Activated CD4-positive, alpha-beta T cell treated with anti-CD3 and anti-CD28 coated beads for 48 hours (primary cell): Measurements from ENCODE around the gene TCF19.
A peak's percentile ranks its signal among the peaks of the same experiment; 100 is the strongest.

Experiments
- DNase-seq: peaks from one replicate; pipeline ENCODE4 v3.0.0-alpha.2; 2020

Gene TCF19, protein sequence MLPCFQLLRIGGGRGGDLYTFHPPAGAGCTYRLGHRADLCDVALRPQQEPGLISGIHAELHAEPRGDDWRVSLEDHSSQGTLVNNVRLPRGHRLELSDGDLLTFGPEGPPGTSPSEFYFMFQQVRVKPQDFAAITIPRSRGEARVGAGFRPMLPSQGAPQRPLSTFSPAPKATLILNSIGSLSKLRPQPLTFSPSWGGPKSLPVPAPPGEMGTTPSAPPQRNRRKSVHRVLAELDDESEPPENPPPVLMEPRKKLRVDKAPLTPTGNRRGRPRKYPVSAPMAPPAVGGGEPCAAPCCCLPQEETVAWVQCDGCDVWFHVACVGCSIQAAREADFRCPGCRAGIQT

DNA sequence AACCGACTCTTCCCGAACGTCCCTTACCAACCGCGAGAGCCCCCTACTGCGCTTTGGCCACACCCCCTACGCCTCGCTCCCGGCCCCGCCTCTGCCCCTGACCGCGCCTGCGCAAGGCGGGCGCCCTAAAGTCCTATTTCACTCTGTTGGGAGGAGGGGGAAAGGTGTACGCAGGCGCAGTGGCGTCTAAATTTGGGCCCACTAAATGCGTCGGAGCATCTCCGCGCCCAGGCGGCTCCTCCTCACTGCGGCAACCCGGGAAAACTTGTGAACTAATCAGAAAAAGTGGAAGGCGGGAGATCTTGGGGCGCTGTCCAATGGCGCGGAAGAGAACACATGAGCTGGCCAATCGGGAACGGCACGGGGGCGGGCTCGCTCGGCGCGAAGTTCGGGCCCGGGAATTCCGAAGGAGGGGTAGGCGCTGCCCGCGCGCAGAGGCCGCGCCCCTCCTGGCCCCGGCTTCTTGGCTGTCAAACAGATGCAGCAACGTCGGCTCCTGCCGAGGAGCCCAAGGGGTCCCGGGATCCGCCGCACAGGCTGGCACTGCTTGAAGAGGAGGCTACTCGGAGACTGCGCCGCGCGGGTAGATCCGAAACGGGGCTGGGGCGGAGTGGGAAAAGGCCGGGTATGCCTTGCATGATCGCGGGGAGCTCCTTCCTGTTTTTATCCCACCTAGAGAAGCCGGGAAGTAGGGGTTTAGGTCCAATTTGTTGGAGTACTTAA, at the start of gene TCF19:
Gene TCF19, plus strand, starts transcription at position 450 of the 723 bp plus-strand sequence. CDS start 881 bp downstream, outside the sequence.
- peak; percentile 99 for DNase-seq

DNA sequence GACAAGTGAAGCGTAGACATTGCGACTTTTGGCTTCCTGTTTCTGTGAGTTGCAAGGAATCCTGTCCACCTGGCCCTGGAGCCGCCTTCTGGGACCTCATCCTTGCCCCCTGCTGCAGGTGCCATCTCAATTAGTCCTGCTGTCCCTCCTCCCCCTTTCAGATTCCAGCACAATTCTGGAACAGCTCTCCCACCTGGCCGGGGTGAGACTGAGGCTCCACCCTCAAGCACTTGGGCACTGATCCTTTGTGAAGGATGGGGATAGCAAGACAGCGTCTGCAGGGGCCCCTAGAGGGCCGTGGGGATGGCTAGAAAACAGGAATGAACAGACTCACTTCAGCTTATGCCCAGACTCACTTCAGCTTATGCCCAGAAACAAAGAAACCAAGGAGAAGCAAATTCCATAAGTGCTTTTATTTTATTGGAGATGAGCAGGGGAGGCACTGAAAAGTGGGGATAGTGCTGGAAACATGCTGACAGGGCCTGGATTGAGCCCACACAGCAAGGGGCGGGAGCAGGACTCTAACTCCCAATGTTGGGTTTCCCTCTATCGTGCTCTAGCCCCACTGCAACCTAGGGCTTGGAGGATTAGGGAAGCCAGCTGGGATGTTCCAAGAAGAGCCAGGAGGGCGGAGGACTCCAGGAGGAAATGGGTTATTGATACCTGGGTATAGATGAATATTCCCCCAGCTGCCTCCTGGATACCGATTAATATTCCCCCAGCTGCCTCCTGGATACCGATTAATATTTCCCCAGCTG, 47.4 kb upstream of the TCF19 start:
- DNase-seq = no peak

DNA sequence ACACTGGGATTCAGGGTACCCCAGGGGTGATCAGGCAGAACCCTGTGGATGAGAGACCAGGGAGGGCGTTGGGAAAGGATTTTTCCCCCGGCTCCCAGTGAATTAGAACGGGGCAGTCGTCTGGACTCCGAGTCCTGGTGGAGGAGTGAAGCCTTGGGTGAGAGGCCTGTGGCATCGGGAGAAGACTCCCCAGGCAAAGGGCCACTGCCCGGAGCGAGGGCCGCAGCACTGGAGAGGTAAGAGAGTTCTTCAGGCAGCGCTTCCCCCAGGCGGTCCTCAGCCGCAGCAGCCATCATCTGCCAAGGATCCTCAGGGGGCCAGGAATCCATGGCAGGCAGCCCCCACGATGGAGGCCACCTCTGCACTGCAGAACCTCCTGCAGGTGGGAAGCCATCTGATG, 46.7 kb upstream of the TCF19 start:
- DNase-seq = no peak

GRCh38 chr6:31112478-31112877, 45.9 kb upstream of the TCF19 start, which contains the start of gene C6orf15:
Gene C6orf15, minus strand, starts transcription at chr6:31112575. Its CDS starts 20 bp downstream, at chr6:31112555.
- no peak for DNase-seq

DNA sequence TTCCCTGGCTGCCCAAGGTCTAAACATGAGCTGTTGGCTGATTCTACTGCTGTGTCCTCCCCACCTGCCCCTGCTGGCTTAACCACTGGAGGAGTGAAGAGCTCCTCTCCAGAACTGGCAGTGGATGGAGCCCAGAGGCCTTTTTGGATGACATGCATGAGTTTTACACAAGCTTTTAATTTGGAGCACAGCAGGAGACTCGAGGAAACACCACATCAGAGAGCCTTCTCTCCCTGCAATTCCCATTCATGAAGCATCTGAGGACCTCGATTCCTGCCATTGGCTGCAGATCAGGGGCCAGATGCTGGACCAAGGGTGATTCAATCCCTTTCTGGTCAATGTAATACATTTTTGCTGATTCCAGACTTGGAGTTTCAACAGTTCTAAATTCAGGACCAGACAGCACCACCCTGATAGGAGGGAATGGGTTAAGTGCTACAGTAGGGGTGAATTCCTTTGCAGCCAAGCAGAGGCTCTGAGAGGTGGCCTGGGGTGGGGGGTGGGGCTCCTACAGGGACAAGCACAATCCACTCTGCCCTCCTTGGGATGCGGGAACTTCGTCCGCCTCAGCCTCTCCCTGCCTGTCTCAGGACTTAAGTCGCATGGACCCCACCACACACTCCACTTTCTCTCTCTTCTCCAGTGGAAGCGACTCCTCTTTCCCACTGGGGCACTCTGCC, 44.4 kb upstream of the TCF19 start:
- DNase-seq = no peak

GRCh38 chr6:31114541-31114878, 43.9 kb upstream of the TCF19 start, which contains the start of gene PSORS1C1:
Gene PSORS1C1, plus strand, starts transcription at chr6:31114800. Its CDS starts 14,833 bp downstream, at chr6:31129633.
- DNase-seq = no peak

DNA sequence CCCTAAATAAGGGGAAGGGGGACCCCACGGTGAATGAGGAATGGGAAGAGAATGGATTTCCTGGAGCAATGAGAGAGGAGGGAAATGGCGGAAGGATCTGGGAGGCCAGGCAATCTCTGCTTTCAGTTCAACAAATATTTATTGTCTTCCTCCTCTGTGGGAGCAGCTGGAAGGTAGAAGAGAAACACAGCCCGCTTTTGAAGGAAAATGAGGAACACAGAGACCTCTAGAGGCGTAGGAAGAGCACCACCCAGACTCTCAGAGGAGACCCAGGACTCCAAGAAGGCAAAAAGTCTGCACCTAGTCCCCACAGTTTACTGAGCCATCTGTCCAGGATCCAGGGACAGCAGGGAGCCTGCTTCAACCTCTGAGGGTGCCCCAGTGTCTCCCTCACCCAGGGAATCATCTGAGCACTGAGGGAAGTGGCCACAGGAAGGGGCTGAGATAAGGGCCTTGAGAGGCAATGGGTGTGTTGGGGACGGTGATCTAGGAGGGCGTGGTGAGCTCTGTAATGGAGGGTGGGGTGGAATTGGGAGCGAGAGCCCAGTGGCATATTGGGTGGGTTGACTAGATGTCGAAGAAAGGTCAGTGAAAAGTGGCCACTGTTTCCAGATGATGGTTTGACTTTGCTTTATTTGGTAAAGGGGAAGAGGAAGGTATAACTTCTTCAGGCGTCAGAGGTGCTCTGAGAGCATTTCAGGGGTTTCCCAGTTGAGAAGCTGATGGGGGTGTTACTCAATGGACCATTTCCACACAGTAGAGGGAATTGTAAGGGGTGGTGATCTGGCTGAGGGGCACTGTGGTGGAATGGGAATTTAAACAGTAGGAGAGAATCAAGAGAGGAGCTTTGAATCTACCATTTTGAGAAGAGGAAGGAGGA, 43.2 kb upstream of the TCF19 start:
- DNase-seq = no peak

GRCh38 chr6:31115941-31116560, 42.3 kb upstream of the TCF19 start:
- no peak for DNase-seq

- no peak for DNase-seq
Observed at GRCh38 chr6:31116661-31117385, 41.6 kb upstream of the TCF19 start.

DNA sequence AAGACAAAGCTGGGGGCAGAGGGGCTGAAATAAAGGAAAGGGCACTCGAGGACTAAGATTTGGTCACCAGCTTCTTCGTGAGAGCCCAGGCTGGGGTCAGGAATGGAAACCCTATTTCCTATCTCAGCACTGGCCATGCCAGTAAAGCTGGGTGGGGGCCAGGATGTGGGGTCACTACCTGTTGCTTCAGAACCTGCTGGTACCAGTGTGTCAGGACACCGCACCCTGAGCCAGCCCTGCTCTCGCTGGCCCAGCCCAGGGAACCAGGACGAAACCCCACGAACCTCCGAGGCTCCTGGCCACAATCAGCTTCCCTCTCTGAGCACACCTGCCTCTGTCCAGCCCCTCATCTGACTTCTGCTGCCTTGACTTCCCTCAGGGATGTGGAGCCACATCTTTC, 40.2 kb upstream of the TCF19 start:
- DNase-seq = no peak

DNA sequence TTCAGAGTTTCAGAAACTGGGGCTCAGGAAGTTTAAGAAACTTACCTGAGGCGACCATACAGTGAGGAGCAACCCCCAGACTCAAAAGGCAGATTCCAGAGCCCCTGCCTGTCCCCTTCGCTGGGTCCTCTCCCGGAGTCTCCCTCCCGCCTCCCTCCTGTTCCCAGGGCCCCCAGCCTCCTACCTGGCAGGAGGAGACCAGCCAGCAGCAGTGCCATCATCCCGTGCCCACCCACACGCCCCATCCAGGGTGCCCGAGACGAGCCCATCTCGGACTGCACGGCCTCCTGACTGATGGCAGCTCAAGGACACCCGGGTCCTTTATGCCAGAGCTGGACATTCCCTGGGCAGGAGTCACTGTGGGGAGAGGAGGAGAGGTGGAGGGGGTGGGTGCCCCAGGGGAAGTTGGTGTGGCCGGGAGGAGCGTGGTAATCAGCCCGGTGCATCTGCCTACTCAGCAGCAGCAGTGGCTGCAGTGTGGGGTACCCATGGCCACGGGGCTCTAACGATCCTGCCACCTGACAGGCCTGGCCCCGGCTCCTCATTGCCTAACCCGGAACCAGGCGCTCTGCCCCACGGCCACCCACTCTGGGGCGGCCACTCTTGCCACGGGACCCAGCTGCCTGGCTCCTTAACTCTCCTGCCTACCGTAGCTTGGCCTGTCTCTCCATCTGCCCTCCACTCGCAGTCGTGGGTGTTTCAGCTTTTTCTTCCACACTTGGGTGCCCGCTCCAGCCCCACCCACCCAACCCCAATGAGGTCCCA, 38.1 kb upstream of the TCF19 start, which contains the start of gene CDSN:
Gene CDSN, minus strand, starts transcription at position 296 of the 765 bp plus-strand sequence. Its CDS starts 27 bp downstream, at position 269.
- DNase-seq = no peak

GRCh38 chr6:31121131-31121790, 37.1 kb upstream of the TCF19 start:
- no peak for DNase-seq

GRCh38 chr6:31122791-31123706, 35.3 kb upstream of the TCF19 start:
- no peak for DNase-seq

DNA sequence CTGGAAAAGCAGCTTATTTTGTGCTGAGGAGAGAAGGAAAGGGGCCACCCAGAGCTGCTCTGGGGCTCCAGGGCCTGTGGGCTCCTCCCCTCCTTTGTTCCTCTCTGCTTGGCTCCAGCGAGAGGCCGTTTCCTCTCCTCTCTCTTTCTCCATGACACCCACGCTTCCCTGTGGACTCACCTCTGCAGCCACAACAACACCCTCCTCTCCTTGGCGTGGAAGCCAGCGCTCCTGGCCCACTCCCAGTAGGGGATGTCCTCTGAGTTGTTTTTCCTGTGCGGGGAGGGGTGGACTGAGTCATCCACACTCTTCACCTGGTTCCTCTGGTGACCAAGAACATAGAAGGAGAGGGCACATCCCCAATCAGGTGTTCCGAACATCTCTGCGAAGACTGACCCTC, 33.2 kb upstream of the TCF19 start:
- no peak for DNase-seq

DNA sequence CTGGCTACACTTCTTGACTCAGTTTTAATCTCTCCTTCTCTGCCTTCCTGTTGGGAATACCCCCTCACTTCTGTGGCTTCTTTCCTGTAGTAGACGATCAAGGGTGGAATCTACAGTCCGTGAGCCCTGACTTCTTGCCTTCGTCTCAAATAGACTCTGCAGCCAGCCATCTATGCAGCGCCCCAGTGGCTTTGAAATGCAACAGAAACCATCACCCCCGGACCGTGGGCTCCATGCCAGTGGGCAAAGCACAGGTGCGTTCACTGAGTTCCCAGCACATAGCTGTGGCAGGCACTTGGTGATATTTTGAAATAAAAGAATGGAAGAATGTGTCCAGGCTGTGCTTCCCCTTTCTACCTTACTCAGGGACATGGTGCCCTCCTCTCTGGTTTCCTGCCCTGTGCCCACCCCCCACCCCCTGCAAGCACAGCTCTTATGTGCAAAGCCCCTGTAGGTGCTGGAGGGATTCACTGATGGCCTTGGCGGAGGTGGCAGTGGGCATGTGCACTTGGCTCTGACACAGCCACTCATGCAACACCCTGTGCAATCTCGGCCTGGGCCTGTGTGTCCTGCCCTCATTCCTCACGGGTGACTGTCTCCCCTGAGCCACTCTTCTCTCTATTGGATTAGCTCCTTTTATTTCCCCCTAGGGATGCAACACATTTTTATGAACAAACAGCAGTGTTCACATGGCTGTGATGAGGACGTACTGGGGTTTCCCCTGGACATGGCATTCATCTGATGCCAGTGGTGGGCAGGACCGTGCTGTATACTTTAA, 32.6 kb upstream of the TCF19 start:
- no peak for DNase-seq

DNA sequence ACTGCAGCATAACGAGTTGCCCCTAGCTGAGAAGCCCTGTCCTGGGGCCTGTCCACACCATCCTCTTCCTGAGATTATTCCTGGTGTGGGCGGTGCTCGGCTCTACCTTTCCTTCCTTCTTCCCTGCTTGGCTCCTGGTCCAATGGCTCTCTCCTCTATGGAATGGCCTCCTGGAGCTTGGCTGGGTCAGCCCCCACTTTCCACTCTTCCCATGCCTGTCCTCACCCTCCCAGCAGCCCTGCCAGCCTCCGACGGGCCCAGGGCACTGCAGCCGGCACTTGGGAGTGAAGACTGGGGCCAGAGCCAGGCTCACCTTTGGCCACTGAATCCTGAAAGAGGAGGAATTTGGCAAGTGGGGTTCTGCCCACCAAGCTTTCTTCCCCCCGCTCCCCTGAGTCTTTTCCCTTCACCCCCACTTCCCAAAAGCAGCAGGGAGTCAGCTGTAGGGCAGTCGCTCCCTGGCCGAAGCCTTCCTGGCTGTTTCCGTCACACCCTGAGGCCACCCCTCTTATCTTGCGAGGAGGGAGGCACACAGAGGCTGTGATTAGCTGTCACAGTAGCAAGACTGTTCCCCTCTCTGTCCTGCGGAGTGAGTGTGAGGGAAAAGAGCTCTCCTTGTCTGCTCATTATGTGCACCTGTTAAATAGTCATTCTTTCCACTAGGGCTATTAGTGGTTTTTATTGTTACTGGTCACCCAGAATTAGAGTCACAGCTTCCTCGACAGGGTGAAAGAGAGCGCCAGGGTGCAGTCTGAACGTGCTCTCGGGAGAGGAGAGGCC, 31.8 kb upstream of the TCF19 start:
- no peak for DNase-seq
